Pons (tissue), 1 donor: ENCODE results near the gene LRRC4.

ENCODE experiments used
- DNase-seq: peaks from one replicate; pipeline ENCODE4 v3.0.0-alpha.2; 2016; ENCODE audit warnings: low spot score

Gene LRRC4

GRCh38 chr7:128006550-128007302, 24.5 kb downstream of the LRRC4 start:
- DNase-seq = no peak

GRCh38 chr7:128005759-128006159, 25.5 kb downstream of the LRRC4 start:
- DNase-seq = no peak

- no peak for DNase-seq
These were observed 26.1 kb downstream of the LRRC4 start for GRCh38 chr7:128005117-128005516.

GRCh38 chr7:128004623-128005022, 26.6 kb downstream of the LRRC4 start:
- DNase-seq = no peak

- peak; percentile 51 for DNase-seq
These were observed 27.4 kb downstream of the LRRC4 start for GRCh38 chr7:128003787-128004186.

DNA sequence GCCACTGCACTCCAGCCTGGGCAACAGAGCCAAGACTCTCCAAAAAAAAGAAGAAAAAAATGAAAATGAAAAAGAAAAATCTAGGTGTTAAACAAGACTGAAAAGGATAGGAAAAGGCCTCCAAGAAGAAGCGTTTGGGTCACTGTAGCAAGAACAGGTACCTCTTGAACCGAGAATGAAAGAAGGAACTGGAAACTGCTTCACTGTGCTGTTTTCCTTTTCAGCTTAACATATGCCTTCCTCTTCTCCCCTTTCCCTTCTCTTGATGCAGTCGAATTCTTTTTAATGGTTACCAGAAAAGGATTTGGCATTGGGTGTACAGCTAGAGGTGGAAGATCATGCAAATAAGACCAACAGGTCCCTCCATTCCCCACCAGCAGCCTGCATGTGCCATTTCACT, 28.1 kb downstream of the LRRC4 start:
- peak; percentile 69 for DNase-seq

DNA sequence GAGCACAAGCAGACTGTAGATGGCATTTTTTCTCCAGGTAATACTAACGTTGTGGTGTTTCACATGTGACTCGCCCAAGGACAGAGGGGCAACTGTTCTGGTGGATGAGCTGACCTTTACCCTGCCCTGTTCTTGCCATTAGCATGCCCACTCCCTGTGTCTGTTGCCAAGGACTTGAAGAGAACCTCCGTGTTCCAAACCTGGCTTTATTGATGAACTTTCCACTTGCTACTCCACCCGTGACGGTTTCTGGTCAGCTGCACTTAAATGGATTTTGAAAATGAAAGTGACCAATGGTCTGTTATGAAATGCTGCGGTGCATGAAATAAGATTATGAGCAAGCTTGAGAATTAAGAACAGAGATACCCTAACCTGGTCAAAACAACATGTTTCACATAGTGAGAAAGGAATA, 30.4 kb downstream of the LRRC4 start:
- DNase-seq = no peak

DNA sequence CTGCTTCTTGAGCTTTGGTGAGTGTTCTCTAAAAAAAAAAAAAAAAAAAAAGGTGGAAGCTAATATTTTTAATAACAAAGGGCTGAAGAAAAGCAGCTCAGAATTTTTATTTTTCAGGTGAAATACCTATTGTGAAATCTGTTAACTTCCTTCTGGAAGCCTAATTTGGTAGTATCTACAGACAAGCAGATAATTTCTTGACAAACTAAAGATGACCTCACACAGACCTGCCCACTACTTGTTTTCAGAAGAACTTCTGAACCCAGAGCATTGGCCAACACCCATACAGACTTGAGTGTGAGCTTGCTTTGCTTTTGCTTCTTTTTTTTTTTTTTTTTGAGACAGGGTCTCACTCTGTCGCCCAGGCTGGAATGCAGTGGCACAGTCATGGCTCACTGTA, 31.2 kb downstream of the LRRC4 start:
- no peak for DNase-seq

DNA sequence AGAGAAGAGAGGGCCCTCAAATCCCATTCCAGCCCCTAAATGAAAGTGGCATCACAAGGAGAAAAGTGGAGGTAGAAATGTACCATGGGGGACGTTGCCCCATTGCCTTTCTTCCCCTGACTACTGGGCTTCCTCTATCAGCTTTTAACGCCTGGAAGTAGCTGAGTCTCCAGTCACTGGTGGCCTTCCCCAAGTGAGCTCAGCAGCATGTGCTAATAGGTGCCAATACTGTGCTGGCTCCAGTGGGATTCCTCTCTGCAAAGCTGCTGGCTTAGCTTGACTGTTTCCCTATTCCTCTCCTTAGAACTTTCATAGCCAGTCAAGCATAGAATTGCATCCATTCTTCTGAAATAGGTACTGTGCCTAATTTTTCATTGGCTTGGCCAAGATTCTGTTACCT, 32.6 kb downstream of the LRRC4 start:
- DNase-seq = no peak

DNA sequence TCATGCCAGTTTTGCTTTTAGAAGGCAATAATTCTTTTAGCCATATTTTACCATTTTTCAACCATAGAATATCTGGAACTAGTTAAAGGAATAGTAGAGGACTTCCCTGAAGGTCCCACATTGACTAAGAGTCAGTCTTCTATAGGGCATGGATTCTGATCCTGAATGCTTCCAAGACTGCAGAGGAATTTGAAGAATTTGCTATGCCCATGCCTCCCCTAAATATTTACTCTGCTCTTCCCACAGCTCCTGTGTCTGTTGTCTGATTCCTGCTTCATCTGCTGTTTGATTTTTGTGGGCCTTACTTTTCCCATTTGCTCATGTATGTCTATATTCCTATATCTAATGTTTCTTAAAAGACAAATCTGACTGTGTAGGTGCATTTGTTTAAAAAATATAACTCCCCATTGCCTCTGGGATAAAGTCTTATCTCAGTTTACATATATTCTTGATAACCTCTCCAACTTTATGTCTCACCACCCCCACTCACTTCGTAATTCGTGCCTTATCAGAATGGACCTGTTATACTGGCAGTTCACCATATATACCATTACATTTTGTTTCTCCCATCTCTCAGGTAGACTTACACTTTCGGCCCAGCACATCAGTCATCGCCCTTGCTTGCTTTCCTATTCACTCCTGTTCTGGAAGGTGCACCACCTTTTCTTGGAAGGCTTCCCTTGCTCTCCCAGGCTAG, 33.9 kb downstream of the LRRC4 start:
- no peak for DNase-seq

- no peak for DNase-seq
These were observed 34.8 kb downstream of the LRRC4 start for GRCh38 chr7:127996253-127997071.

DNA sequence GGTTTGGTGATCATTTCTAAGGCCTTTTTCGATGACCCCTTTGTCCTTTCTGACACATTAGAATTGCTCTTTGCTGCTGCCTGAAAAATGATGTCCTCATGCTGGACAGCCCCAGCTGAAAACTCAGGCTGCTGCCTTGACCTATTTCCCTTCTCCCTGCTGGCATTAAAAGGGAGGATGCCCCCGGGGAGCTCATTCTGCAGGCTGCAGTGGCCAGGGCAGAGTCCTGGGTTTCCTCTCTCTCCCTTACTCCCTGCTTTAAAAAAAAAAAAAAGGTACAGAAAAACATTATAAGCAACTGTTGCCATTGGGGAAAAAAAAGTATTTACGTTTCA, 35.4 kb downstream of the LRRC4 start:
- DNase-seq = no peak

DNA sequence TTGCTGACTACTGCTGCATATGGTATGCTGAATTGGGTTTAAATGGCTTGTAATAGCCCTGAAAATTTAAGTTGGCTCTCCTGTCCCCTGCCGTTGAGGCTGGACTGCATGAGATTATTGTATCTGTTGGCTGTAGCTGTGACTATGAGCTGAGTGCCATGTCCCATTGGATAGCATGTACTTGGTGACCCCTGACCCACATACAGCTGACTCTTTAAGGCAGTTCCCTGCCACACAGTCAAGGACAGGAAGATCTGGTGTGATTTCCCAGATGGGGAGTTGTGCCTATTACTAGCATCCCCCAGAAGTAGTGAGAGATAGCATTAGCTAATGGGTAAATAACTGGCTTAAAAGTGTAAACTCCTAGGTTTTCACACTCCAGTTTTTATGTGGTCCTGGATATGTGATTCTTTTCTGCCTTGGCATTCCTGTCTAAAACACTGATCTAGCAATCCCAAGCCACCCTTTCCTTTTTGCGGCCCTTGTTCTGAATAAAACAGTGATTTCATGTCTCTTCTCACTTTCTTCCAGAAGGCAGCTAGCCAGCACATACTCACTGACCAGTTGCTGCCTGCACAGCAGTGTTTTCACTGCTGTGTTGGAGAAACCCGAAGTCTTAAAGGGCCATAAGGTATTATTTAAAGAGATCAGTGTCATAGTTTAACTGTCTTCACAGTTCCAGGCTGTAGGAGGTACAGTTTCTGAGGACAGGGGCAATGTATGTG, 35.9 kb downstream of the LRRC4 start:
- DNase-seq = peak; percentile 75

DNA sequence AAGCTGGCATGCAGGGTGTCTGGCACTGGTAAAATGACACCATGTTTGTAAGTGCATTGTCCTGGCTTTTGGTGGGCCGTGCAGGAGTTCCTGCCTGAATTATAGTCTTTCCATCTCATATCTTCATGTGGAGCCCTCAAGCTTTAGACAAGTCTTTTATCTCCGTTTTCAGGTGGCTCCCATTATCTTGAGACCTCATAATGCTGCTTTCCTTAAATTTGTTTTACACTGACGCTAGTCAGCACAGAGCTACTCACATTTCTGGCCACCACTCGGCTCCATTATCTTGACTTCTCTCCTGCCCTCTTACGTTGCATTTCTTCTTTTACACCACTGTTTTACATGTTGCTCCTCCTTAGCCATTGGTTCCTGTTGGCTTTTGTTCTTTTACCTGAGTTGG, 37.2 kb downstream of the LRRC4 start:
- no peak for DNase-seq

GRCh38 chr7:127993317-127993716, 37.9 kb downstream of the LRRC4 start:
- DNase-seq = no peak

- DNase-seq = no peak
These were observed 42.5 kb downstream of the LRRC4 start for GRCh38 chr7:127988751-127989150.

DNA sequence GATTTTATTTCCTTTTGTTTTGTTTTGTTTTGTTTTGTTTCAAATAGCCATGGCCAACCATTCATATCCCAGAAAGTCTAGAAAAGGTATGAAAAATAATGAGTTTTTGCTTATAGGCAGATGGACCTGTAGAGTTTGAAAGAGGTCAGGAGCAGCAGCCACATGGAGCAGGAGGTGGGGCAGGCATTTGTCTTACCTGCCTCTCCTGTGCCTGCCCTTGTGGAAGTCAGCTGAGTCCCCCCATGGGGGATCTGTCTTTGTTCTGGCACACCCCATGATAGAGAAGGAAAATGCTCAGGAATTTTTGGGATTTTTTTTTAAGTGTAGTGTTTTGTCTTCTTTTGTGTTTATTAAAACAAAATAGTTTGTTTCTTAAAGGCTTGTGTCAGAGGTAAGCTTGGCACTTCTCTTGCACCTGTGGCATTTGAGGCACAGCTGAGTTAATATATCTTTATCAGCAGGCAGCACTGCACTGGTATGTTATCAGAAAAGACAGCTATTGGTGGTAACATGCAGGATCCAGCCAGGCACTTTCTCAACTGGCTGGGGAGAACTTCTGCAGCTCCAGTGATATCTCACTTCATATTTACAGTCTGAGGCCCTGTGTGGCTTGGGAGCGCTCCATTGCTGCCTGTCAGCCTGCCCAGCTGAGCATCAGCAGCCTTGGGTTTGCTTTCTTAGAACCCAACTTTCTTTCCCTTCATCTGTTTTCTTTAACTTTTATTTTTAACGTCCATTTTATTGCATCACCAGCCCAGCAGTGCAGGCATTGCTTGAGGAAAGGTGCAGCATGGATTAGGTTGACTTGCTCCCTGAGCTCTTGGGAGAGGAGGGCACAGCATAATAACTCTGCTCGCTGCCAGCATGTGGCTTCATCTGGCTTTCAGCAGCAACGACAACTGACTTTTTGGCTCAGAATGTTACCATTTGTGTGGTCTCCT, 44.4 kb downstream of the LRRC4 start:
- DNase-seq = no peak

DNA sequence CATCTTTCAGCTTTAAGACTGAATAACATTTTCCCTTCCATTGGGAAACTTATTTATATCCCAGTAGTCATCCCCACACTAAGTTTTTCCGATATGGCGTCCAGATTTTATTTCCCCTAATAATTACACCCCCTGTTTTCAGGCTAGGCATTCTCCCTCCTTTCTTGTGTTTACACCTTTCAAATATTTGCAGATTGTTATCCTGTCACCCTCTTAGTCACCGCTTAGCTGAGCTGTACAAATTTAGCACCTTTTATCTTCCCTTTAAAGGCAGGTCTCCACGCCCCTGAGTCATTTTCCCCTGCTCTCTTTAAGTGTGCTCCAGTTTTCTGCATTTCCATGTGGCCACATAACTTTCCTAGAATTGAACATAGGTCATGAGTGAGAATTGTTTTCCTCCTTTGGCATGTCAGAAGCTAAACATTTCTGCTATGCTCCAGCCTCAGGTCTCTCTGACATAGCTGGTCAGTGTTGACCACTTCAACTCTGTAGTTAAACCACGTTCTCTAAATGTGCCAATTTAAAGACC, 47.4 kb downstream of the LRRC4 start:
- DNase-seq = no peak

DNA sequence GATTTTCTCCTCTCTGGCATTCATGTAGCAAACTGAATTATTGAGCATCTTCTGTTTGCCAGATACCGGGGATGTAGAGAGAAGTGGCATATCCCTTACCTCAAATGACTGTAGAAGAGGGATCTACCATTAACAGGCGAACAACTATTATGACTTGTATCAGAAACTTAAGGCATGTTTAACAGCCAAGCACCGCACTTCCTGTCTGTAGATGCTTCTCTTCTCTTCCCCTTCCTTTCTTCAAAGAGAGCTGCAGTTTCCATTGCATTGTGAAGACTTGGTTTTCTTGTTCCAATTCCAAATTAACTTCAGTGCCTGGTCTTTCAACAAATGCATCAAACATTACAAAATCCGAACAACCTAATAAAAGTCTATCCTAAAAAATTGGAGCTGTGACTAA, 49.3 kb downstream of the LRRC4 start:
- DNase-seq = no peak

DNA sequence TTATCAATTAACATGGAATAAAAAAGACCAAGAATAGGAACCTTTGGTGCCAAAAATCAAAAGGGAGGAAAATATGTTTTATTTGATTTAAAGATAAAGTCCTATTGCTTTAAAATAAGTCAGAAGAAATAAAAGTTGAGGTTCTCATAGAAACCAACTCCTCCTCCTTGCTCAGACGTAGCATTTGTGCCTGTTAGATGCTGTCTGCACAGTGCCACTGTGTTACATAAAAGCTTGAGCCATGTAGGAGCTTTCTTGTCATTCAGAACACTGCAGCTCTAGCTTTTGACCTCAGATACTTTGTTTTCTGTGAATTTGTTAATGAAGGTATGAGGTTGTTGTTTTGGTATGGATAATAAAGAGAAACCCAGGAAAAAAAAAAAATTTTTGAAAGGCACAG, 50.3 kb downstream of the LRRC4 start:
- DNase-seq = no peak

- DNase-seq = no peak
These were observed 51.5 kb downstream of the LRRC4 start for GRCh38 chr7:127979728-127980126.
